Adrenal gland (tissue), 12 donors: ENCODE data around the gene ACAP3. TPM values are rescaled to one million over a fixed set of nuclear protein-coding genes. Genes with fewer than 3 reads are reported as not detected.
"Not testable (repeated sequence)": the region's sequence is repeated elsewhere in the genome, so short reads cannot be mapped to it uniquely, and the experiment has no call there.

Experiments
- DNase-seq, 7 donors: peaks; one replicate each; pipeline ENCODE4 v3.0.0-alpha.2; 2019 to 2020
- H3K27ac ChIP-seq, 5 donors: fragments of 200-600 bp; sonication (generic) in 4 of 5; 1 replicate in 3 of 5; 2 replicates in 2 of 5; pipeline versions ENCODE4 v1.5.1 to v1.8.0; 2016 to 2020; ENCODE audit warnings: mild to moderate bottlenecking in 1 of 5
- H3K27me3 ChIP-seq: fragments of 200-600 bp; 2 replicates; pipeline ENCODE4 v1.8.0; 2021
- H3K36me3 ChIP-seq, 2 donors: fragments of 200-600 bp; replicated peaks in 1 of 2; 1 replicate in 1 of 2; 2 replicates in 1 of 2; pipeline versions ENCODE4 v1.5.1 to v1.8.0; 2018 to 2022
- H3K4me1 ChIP-seq, 2 donors: fragments of 200-600 bp; replicated peaks in 1 of 2; 1 replicate in 1 of 2; 2 replicates in 1 of 2; pipeline versions ENCODE4 v1.5.1 to v1.8.0; 2018 to 2021
- H3K4me3 ChIP-seq, 4 donors: fragments of 200-600 bp; sonication (generic) in 3 of 4; one replicate each; pipeline ENCODE4 v1.5.1; 2016 to 2018
- H3K9me3 ChIP-seq, 3 donors: fragments of 200-600 bp; sonication (generic) in 1 of 3; replicated peaks in 1 of 3; 1 replicate in 2 of 3; 2 replicates in 1 of 3; pipeline versions ENCODE4 v1.5.1 to v1.8.0; 2016 to 2021
- CTCF ChIP-seq, 6 experiments: fragments of 450-650 bp in 4 of 6; fragments of 200-600 bp in 2 of 6; sonication (generic) in 1 of 6; IDR thresholded peaks; 1 replicate in 5 of 6; 2 replicates in 1 of 6; pipeline versions ENCODE4 v1.5.1 to v1.8.0; 2016 to 2021; ENCODE audit warnings: antibody characterized with exemption in 6 of 6, mild to moderate bottlenecking in 2 of 6, moderate library complexity in 1 of 6
- POLR2A ChIP-seq, 2 donors: fragments of 450-650 bp; IDR thresholded peaks; one replicate each; pipeline ENCODE4 v1.6.1; 2017; ENCODE audit warnings: antibody characterized with exemption in 2 of 2, mild to moderate bottlenecking in 2 of 2, moderate library complexity in 1 of 2
- WGBS, 4 donors: extraction: QIAGEN DNeasy Blood & Tissue Kit in 2 of 4; methylation state at CpG; one replicate each; pipeline versions ENCODE4 v1.1.5 to v1.1.7; 2013 to 2017; 5-methylcytosine and 5-hydroxymethylcytosine counted together
- intact Hi-C, 2 donors: fragments of 100-400 bp; cut with DNase I; formaldehyde crosslinking; loops; one replicate each; pipeline versions ENCODE4 v1.14.1 to v1.15.0; 2022 to 2023
- polyA plus RNA-seq, 3 donors: library from polyadenylated mRNA; stranded (reverse); fragments of 200-250 nt in 2 of 3; fragments of 350-450 nt in 1 of 3; fragmentation: Illumina TruSeq in 1 of 3; extraction: RNeasy Lipid Tissue Mini Kit (QIAGEN cat#74804) in 1 of 3; gene quantifications; one replicate each; pipeline ENCODE4 v1.2.3, GENCODE V29; 2013 to 2014
- total RNA-seq, 9 donors: library from RNA; depleted of rRNA in 4 of 9; stranded (reverse); fragments of >200 nt in 4 of 9; fragments of 120-200 nt in 1 of 9; fragmentation: NEBNext Ultra II Directional in 1 of 9; extraction: Animal tissue kit (Norgen Biotek cat#: 25700) in 1 of 9; gene quantifications; one replicate each; pipeline versions ENCODE4 v1.1.0 to v1.2.4, GENCODE V29; 2013 to 2023
- donor health status: healthy with polysubstance abuse.
- donor health status: Bipolar disorder and iron deficiency.
- donor health status: DM: yes; HTN: yes; CAD: no.
- donor health status: DM: no; HTN: no; CAD: no.
- donor health status: DM: no; HTN: no; CAD: no.
- donor health status: DM: yes; HTN: yes; CAD: no.

The ACAP3 gene
- total and polyA plus RNA-seq, 12 donors, result 5.0 to 385 (median 40.8) TPM

DNA sequence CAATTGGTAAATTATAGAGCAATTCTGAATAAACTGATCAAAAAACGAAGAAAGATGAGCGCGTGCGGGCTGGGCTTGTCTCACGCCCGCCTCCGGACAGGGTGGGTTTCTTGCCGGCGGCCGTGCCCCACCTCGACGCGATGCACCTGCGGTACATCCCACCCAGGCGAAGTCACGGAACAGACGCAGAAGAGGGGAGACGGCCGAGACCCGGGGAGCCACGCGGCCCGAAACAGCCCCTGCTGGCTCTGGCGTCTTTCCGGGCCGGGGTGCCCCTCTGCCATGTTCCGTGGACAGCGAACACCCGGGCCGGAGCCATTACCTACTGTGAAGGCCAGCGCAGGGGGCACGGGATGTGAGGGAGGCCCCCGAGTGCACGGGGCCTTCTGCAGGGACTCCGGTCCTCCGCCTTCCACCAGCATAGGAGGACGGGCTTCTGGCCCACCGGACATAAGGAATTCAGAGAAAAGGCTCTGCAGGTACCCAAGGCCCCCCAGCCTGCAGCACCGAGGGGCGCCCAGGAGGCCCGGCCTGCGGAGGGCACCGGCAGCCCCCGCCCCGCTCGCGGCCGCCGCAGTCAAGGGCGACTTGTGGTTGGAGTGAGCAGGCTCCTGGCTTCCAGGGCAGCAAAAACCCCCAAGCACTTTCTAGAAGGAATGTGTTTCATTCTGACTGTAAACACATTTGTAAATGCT lies 53.6 kb downstream of the ACAP3 start:
- Histone ChIP-seq H3K27ac (no peak overlapping the region), H3K4me3 (no peak overlapping the region), H3K27me3 (no peaks in the 10 kb centered on the region), H3K4me1 (no peaks in the 10 kb centered on the region), H3K9me3 (no peaks in the 10 kb centered on the region), H3K36me3 (peaks cover 0 to 51% of the 10 kb centered on the region in 2 donors)
- DNase-seq, result no peak
- no peak for TF ChIP-seq POLR2A (IDR thresholded peaks at IDR 0.05)
- TF ChIP-seq CTCF (IDR thresholded peaks at IDR 0.05), result no peak
- intact Hi-C loops, result no loop called here
- WGBS, 4 donors, result 92 to 97% (median 94%) methylated on average over 26 to 50 of the region's 50 CpGs

GRCh38 chr1:1253314-1253713 lies 54.4 kb downstream of the ACAP3 start:
- no peak overlapping the region for H3K4me3 ChIP-seq
- H3K27me3 ChIP-seq, result no peaks in the 10 kb centered on the region
- H3K4me1 ChIP-seq, result no peaks in the 10 kb centered on the region
- 75 to 96% (median 93%) methylated on average over 4 to 12 of the region's 12 CpGs for WGBS, 4 donors
- no peak for DNase-seq
- H3K27ac ChIP-seq, result no peak overlapping the region
- H3K9me3 ChIP-seq, result no peaks in the 10 kb centered on the region
- H3K36me3 ChIP-seq, result peaks cover 0 to 45% of the 10 kb centered on the region in 2 donors
- intact Hi-C loops, result no loop called here
- no peak for TF ChIP-seq CTCF (IDR thresholded peaks at IDR 0.05)
- no peak for TF ChIP-seq POLR2A (IDR thresholded peaks at IDR 0.05)

DNA sequence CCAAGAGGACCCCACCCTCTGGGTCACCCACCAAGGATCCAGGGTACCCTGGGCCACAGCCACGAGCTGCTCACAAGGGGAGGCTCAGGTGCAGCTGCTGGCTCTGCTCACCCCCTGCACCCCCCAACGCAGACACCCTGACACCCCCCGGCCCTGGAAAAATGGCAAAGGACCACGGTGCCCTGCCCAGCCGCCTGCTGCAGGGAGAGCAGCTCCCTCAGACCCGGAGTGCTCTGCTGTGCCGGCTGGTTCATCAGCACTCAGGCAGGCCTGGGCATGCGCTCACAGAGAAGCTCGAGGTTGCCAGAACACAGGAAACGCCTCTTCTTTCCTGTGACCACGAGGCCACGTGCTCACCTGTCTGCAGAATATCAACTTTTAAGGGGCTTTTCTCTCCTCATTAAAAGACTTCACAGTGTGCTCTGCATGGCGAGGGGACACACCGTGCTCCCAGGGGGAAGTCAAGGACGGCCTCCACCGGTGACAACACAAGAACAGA lies 56.9 kb downstream of the ACAP3 start:
- no peak for DNase-seq
- peaks cover 0 to 33% of the 10 kb centered on the region in 2 donors for H3K36me3 ChIP-seq
- no peak overlapping the region for H3K27ac ChIP-seq
- H3K4me3 ChIP-seq, result no peak overlapping the region
- 71 to 83% (median 76%) methylated on average over 6 to 16 of the region's 16 CpGs for WGBS, 4 donors
- TF ChIP-seq CTCF (IDR thresholded peaks at IDR 0.05), result no peak
- TF ChIP-seq POLR2A (IDR thresholded peaks at IDR 0.05), result no peak
- H3K4me1 ChIP-seq, result no peaks in the 10 kb centered on the region
- H3K9me3 ChIP-seq, result no peaks in the 10 kb centered on the region
- peaks cover 8% of the 10 kb centered on the region for H3K27me3 ChIP-seq
- intact Hi-C loops, result no loop called here

- H3K4me3 ChIP-seq, H3K4me1 ChIP-seq, H3K27ac ChIP-seq, H3K9me3 ChIP-seq, DNase-seq, intact Hi-C loops, H3K36me3 ChIP-seq: not testable (repeated sequence)
- 79 to 93% (median 90%) methylated on average over 3 to 21 of the region's 21 CpGs for WGBS, 4 donors
- peaks cover 13% of the 10 kb centered on the region for H3K27me3 ChIP-seq
Measured at GRCh38 chr1:1248009-1248913, 59.5 kb downstream of the ACAP3 start.
